ENCODE results near the gene ARID5B.

GRCh38 chr10:62043421-62044021, 142.0 kb downstream of the ARID5B start:
- TF ChIP-seq POLR2A (IDR thresholded peaks at IDR 0.05), result no peak
- no peak for TF ChIP-seq CTCF (IDR thresholded peaks at IDR 0.05)
